K562 treated with DMSO at 1 percent for 48 hours (cell line): Measurements from ENCODE around the gene DCANP1. TPM values are rescaled to one million over a fixed set of nuclear protein-coding genes. Genes with fewer than 3 reads are reported as not detected.

ENCODE experiments used
- total RNA-seq: library from RNA; unstranded; fragments of 300-600 nt; gene quantifications from 2 replicates; pipeline ENCODE4 v1.2.3, GENCODE V29; 2022; ENCODE audit warnings: low replicate concordance; ENCODE audit errors: extremely low read depth

DCANP1 gene
- total RNA-seq: not detected in 2 replicates

DNA sequence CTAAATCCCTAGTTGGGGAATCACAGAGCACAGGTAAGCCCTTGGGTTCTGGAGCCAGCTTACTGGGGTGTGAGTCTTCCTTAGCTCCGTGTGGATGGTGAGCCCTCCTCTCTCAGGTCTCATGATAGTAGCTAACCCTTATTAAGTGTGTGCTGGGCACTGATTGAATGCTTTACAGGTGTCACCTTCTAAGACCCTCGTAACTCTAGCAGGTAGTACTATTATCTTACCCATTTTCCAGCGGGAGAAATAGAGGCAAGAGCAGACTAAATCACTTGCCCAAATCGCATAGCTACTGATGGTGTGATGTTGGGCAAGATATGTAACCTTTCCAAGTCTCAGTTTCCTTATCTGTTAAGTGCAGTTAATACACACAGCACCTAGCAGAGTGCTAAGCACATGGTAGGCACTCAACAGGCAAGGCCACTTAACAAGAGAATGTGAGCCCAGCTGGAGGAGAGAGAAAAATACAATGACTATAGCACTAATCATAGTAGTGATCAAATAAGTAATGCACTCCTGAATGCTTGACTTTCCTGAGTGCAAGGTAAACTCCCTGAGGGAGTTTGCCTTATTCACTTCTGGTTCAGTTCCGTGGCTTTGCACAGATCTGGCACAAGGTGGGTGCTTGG, at the start of gene DCANP1:
Gene DCANP1, minus strand, starts transcription at position 51 of the 632 bp plus-strand sequence. CDS start 240 bp downstream, outside the sequence.

DNA sequence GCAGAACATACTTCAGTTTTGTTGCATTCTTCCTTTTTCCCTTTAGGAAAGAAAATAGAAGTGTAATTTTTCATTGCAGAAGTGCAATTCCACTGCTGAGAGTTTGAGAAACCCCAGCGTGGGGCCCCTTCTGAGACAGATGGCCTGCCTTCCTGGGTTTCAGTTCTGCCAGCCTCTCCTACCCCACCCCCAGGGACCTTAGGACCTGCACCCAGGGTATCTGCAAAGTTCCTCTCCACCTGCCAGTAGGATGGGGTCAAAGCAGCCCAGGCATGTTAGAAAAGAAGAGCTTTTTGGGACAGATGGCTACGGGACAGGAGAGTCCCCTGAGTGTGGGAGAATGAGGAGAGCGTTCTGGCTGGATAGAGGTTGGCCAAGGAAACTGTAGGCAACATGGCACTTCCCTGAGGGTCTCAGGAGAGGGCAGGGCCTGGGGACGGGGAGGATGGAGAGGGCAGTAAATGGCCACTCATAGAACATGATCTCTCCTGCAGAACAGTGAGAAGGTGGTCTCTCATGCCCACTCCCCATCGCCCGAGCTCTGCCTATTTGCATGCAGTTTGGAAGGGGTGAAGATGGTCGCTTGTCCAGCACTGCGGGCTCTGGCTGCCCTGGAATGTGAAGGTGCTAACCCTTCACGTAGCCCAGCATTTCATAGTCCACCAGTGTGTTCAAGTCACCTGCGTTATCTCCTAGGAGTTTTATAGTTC, 5.3 kb upstream of the DCANP1 start, which contains the start of gene TIFAB:
Gene TIFAB, minus strand, starts transcription at position 31 of the 710 bp plus-strand sequence. CDS start 2,412 bp downstream, outside the sequence.

GRCh38 chr5:135398855-135399793, 48.0 kb downstream of the DCANP1 start, which contains the start of gene MACROH2A1:
Gene MACROH2A1 (minus strand): TSS chr5:135399231. CDS start chr5:135389093, 10,138 bp downstream.

Other genes with a start within 250 kb of the DCANP1 start
- not detected in 2 replicates for gene MACROH2A1, start 48.1 kb downstream of the DCANP1 start, total RNA-seq
- gene TIFAB, start 5.0 kb upstream of the DCANP1 start, total RNA-seq: not detected in 2 replicates
- gene NEUROG1, start 88.6 kb upstream of the DCANP1 start, total RNA-seq: not detected in 2 replicates
- not detected in 2 replicates for gene CXCL14, start 131.6 kb upstream of the DCANP1 start, total RNA-seq